Measurements from ENCODE around the gene OPN4.

The OPN4 gene

DNA sequence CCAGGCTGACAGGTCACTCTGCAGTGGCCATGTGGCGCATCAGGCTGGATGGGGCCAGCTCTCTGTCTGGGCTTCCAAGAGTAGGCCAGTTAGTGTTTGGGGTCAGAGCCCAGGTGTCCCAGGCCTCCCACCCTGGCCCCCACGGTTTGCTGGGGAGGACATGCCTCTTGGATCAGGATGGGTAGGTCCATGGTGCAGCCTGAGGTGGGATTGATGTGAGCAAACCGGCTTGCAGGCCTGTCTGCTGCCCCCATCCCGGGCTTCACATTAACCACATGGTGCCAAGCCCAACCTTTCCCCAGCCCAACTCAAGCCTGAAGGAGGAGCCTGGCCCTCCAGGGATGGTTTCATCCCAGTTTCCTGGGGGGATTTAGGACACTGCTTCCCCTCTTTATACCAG is 53.2 kb downstream of the OPN4 start:
- peaks cover 6 to 22% (median 14%) of the 10 kb centered on the region in 10 experiments; a peak in 19 of 20 replicates for H3K4me1 ChIP-seq
- no peak overlapping the region for H3K4me2 ChIP-seq
- TF ChIP-seq Cebpa-rat (IDR thresholded peaks at IDR 0.05) = no peak
- H3K9ac ChIP-seq = no peak overlapping the region
- no peaks in the 10 kb centered on the region for H4K20me1 ChIP-seq
- H3K27me3 ChIP-seq = peaks cover 0 to 12% (median 8%) of the 10 kb centered on the region in 11 experiments; a peak in 14 of 22 replicates
- H3K27ac ChIP-seq = no peak overlapping the region
- H3K4me3 ChIP-seq = no peak overlapping the region
- no peaks in the 10 kb centered on the region for H3K36me3 ChIP-seq
- no peaks in the 10 kb centered on the region for H3K9me3 ChIP-seq (replicated peaks in 1 of 11)

DNA sequence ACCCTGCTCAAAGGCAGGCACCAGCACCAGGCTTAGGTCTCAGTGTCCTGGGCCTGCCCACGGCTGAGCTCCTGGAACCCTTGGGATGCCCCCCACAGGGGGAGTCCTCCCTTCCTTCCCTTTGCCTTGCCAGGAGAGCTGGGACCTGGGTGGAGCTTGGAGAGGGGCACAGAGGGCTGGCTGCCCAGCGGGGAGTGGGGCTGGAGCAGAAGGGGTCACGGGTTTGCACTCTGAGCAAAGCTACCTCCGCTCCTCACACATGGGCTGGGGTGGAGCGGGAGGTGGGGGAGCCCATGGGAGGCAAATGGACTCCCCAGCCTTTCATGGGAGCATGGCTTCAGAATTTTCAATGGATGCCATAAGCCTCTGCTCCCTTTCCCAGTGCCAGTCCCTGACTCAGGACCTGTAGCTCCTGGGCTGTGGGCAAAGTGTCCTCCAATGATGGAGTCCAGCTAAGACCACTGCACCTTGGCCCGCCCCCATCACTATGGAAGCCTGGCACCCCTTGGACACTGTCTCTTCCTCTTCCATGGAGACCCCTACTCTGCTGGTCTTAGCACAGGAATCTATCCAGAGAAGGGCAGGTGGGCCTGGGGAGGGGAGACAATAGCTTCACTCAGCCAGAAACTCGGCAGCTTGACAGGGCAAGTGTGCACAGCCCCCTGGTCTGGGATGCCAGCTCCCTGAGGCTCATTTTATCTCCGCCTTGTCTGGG is 53.9 kb downstream of the OPN4 start:
- Histone ChIP-seq H3K4me1 (peaks cover 6 to 24% (median 16%) of the 10 kb centered on the region in 10 experiments; a peak in 19 of 20 replicates), H3K9ac (no peak overlapping the region), H3K27me3 (peaks cover 0 to 18% (median 11%) of the 10 kb centered on the region in 11 experiments; a peak in 14 of 22 replicates), H4K20me1 (no peaks in the 10 kb centered on the region), H3K4me2 (no peak overlapping the region), H3K4me3 (no peak overlapping the region), H3K27ac (no peak overlapping the region), H3K36me3 (no peaks in the 10 kb centered on the region), H3K9me3 (replicated peaks in 1 of 11) (no peaks in the 10 kb centered on the region)
- TF ChIP-seq Cebpa-rat (IDR thresholded peaks at IDR 0.05) = no peak

- H3K36me3 ChIP-seq = no peaks in the 10 kb centered on the region
- H3K4me3 ChIP-seq = no peak overlapping the region
- peaks cover 0 to 24% (median 11%) of the 10 kb centered on the region in 11 experiments; a peak in 14 of 22 replicates for H3K27me3 ChIP-seq
- no peaks in the 10 kb centered on the region for H4K20me1 ChIP-seq
- peaks cover 6 to 24% (median 16%) of the 10 kb centered on the region in 10 experiments; a peak in 19 of 20 replicates for H3K4me1 ChIP-seq
- no peak overlapping the region for H3K4me2 ChIP-seq
- no peak overlapping the region for H3K27ac ChIP-seq
- no peaks in the 10 kb centered on the region for H3K9me3 ChIP-seq (replicated peaks in 1 of 11)
- H3K9ac ChIP-seq = no peak overlapping the region
- TF ChIP-seq Cebpa-rat (IDR thresholded peaks at IDR 0.05) = no peak
These were observed 54.5 kb downstream of the OPN4 start for GRCh38 chr10:86708783-86709380.

- H3K27me3 ChIP-seq = peaks cover 0 to 26% (median 11%) of the 10 kb centered on the region in 11 experiments; a peak in 14 of 22 replicates
- H3K36me3 ChIP-seq = no peaks in the 10 kb centered on the region
- no peak overlapping the region for H3K9ac ChIP-seq
- H4K20me1 ChIP-seq = no peaks in the 10 kb centered on the region
- H3K4me3 ChIP-seq = no peak overlapping the region
- no peak for TF ChIP-seq Cebpa-rat (IDR thresholded peaks at IDR 0.05)
- no peak overlapping the region for H3K27ac ChIP-seq
- H3K4me2 ChIP-seq = peak overlapping the region in 1 of 11 experiments; percentile 91; a peak in 2 of 22 replicates
- H3K4me1 ChIP-seq = peaks cover 6 to 21% (median 16%) of the 10 kb centered on the region in 10 experiments; a peak in 19 of 20 replicates
- H3K9me3 ChIP-seq (replicated peaks in 1 of 11) = no peaks in the 10 kb centered on the region
These were observed 55.2 kb downstream of the OPN4 start for GRCh38 chr10:86709396-86710185.

GRCh38 chr10:86710987-86711512 is 56.7 kb downstream of the OPN4 start:
- Histone ChIP-seq H3K27me3 (peaks cover 0 to 26% (median 11%) of the 10 kb centered on the region in 11 experiments; a peak in 14 of 22 replicates), H3K36me3 (no peaks in the 10 kb centered on the region), H3K4me3 (peak overlapping the region; percentile 68 to 84 (median 76)), H3K9ac (peak overlapping the region; percentile 78 to 94 (median 86)), H3K4me2 (peak overlapping the region; percentile 76 to 92 (median 86)), H4K20me1 (no peaks in the 10 kb centered on the region), H3K27ac (peak overlapping the region; percentile 73 to 93 (median 84)), H3K9me3 (replicated peaks in 1 of 11) (no peaks in the 10 kb centered on the region), H3K4me1 (peaks cover 6 to 21% (median 16%) of the 10 kb centered on the region in 10 experiments; a peak in 19 of 20 replicates)
- no peak for TF ChIP-seq Cebpa-rat (IDR thresholded peaks at IDR 0.05)

- Histone ChIP-seq H3K27me3 (peaks cover 0 to 26% (median 11%) of the 10 kb centered on the region in 11 experiments; a peak in 14 of 22 replicates), H3K9me3 (replicated peaks in 1 of 11) (no peaks in the 10 kb centered on the region), H3K4me3 (peak overlapping the region; percentile 68 to 84 (median 76)), H3K4me1 (peaks cover 6 to 21% (median 16%) of the 10 kb centered on the region in 10 experiments; a peak in 19 of 20 replicates), H4K20me1 (no peaks in the 10 kb centered on the region), H3K27ac (peak overlapping the region; percentile 73 to 93 (median 84)), H3K4me2 (peak overlapping the region; percentile 76 to 92 (median 86)), H3K36me3 (no peaks in the 10 kb centered on the region), H3K9ac (peak overlapping the region; percentile 78 to 94 (median 86))
- no peak for TF ChIP-seq Cebpa-rat (IDR thresholded peaks at IDR 0.05)
These were observed 57.4 kb downstream of the OPN4 start for GRCh38 chr10:86711513-86712316.

DNA sequence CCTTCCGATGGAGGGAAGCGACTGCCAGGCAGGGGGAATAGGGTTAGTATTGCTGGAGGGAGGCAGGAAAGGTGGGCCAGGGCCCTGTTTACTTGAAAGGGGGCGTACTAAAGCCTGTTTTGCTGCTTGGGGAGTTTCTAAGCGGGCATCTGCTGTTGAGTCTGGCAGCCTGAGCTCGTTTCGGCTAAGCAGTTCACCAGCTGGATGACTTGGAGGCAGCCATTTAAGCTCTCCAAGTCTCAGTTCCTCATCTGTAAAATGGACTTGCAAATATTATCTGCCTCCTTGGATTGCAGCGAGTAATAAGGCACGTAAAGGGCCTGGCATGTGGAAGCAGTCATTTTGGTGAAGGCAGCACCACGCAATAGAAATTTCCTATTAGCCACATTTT is 58.0 kb downstream of the OPN4 start:
- peaks cover 0 to 26% (median 11%) of the 10 kb centered on the region in 11 experiments; a peak in 14 of 22 replicates for H3K27me3 ChIP-seq
- peak overlapping the region; percentile 68 to 84 (median 76) for H3K4me3 ChIP-seq
- H3K36me3 ChIP-seq = no peaks in the 10 kb centered on the region
- H3K27ac ChIP-seq = peak overlapping the region in 9 of 11 experiments; percentile 78 to 93 (median 87); a peak in 16 of 22 replicates
- no peaks in the 10 kb centered on the region for H3K9me3 ChIP-seq (replicated peaks in 1 of 11)
- H3K4me2 ChIP-seq = peak overlapping the region; percentile 76 to 92 (median 86)
- no peak for TF ChIP-seq Cebpa-rat (IDR thresholded peaks at IDR 0.05)
- H3K4me1 ChIP-seq = peaks cover 6 to 21% (median 16%) of the 10 kb centered on the region in 10 experiments; a peak in 19 of 20 replicates
- no peaks in the 10 kb centered on the region for H4K20me1 ChIP-seq
- peak overlapping the region; percentile 78 to 94 (median 86) for H3K9ac ChIP-seq

Measured in BLaER1 treated with 17β-estradiol and CSF1 and Interleukin-3, amounts not matched to agents 10 nM and 100 nM (cell line).